ENCODE results near the gene S1PR2.

DNA sequence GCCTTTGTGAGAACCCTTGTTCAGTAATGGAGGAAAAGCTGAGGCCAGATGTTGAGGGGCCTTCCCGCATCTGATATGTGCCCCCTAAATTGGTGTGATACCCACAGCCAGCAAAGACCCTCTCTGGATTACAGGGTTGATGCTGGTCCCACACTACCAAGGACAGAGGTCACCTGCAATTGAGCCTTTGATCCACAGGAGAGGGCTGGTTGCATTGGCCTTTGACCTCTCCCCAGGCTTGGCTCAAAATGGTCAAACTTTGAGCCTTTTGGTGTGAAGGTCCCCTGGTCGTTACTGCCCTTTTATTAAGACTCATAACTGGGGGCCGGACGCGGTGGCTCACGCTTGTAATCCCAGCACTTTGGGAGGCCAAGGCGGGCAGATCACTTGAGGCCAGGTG lies 12.5 kb upstream of the S1PR2 start:
- TF ChIP-seq EP300 (IDR thresholded peaks at IDR 0.05; ENCODE audit: low read depth) (no peak), POLR2A (IDR thresholded peaks at IDR 0.05) (no peak)

Data from transverse colon (tissue), 1 donor.